GM19397 (cell line): ENCODE data around the gene HOXB7.
A peak's percentile ranks its signal among the peaks of the same experiment; 100 is the strongest.

Source experiments
- ATAC-seq: cut with Tn5 transposase; IDR thresholded peaks from one replicate; pipeline ENCODE4 v1.9.1; 2021; ENCODE audit warnings: mild to moderate bottlenecking, moderate library complexity; ENCODE audit not compliant: unreplicated experiment

Gene HOXB7

GRCh38 chr17:48583708-48584222 lies 27.1 kb downstream of the HOXB7 start:
- no peak for ATAC-seq

- no peak for ATAC-seq
These were observed 28.1 kb downstream of the HOXB7 start for GRCh38 chr17:48582750-48583069.

GRCh38 chr17:48579760-48580554 lies 30.9 kb downstream of the HOXB7 start:
- ATAC-seq, result no peak

- no peak for ATAC-seq
These were observed 31.4 kb downstream of the HOXB7 start for GRCh38 chr17:48579471-48579759.

- peak; percentile 25 for ATAC-seq
These were observed 32.0 kb downstream of the HOXB7 start for GRCh38 chr17:48578616-48579470.

- ATAC-seq, result peak; percentile 50
These were observed 32.7 kb downstream of the HOXB7 start, which contains the start of gene HOXB4 for GRCh38 chr17:48577946-48578615. Gene HOXB4, minus strand, starts transcription at chr17:48578350. Its CDS starts 31 bp downstream, at chr17:48578319.

GRCh38 chr17:48577330-48577945 lies 33.4 kb downstream of the HOXB7 start:
- ATAC-seq, result peak; percentile 7

- no peak for ATAC-seq
These were observed 34.1 kb downstream of the HOXB7 start for GRCh38 chr17:48576479-48577309.

- ATAC-seq, result no peak
These were observed 34.9 kb downstream of the HOXB7 start for GRCh38 chr17:48575673-48576478.

- no peak for ATAC-seq
These were observed 35.7 kb downstream of the HOXB7 start for GRCh38 chr17:48575066-48575582.

GRCh38 chr17:48574505-48575065 lies 36.2 kb downstream of the HOXB7 start:
- ATAC-seq, result no peak

GRCh38 chr17:48571826-48572417 lies 38.9 kb downstream of the HOXB7 start:
- ATAC-seq, result no peak

- ATAC-seq, result no peak
These were observed 39.6 kb downstream of the HOXB7 start for GRCh38 chr17:48571024-48571818.

- ATAC-seq, result no peak
These were observed 40.3 kb downstream of the HOXB7 start for GRCh38 chr17:48570325-48571023.

- no peak for ATAC-seq
These were observed 41.0 kb downstream of the HOXB7 start for GRCh38 chr17:48569674-48570324.

GRCh38 chr17:48569240-48569582 lies 41.6 kb downstream of the HOXB7 start:
- no peak for ATAC-seq
